K562 (cell line): ENCODE measurements around the gene HP. TPM values are rescaled to one million over a fixed set of nuclear protein-coding genes. Genes with fewer than 3 reads are reported as not detected.

Experiments
- ATAC-seq: fragments of 200-7000 bp; cut with Tn5 transposase; 3 replicates; pipeline ENCODE4 v1.9.1; 2020; ENCODE audit warnings: moderate library complexity
- BruUV-seq: library from RNA; stranded (reverse); fragments of 400-500 nt; replicated peaks from 2 replicates; lab custom pipeline; 2021; lab: Mats Ljungman, UMichigan
- CTCF ChIA-PET: fragments of 300-600 bp; formaldehyde crosslinking; extraction: SDS; loops from one replicate; lab custom pipeline; 2021; ENCODE audit warnings: low intra/inter-chr PET ratio; lab: Yijun Ruan, JAX
- POLR2A ChIA-PET: fragments of 300-600, 350-650 bp; sonication (Branson Sonifier 250); formaldehyde crosslinking; extraction: SDS; loops from one replicate; lab custom pipeline; 2021; ENCODE audit warnings: antibody characterized with exemption, inconsistent platforms; lab: Yijun Ruan, JAX
- DNase-seq, 4 experiments: peaks; one replicate each; pipeline versions ENCODE4 v3.0.0 to v3.0.0-alpha.2; 2011 to 2018; ENCODE audit warnings: low spot score in 3 of 4, mixed read lengths in 3 of 4; ENCODE audit errors: extremely low read depth in 1 of 4
- FAIRE-seq: peaks from 2 replicates; lab custom pipeline; 2011; peaks lifted over from hg19 to GRCh38; lab: Jason Lieb, UNC
- H2AFZ ChIP-seq: 2 replicates; pipeline ENCODE4 v1.6.0; 2011; ENCODE audit warnings: low read depth, low read length, control low read depth, inconsistent platforms
- H3K27ac ChIP-seq: fragments of 200-600 bp; 3 replicates; pipeline ENCODE4 v1.8.0; 2011; ENCODE audit warnings: low read depth, mild to moderate bottlenecking, control low read depth, inconsistent platforms, low read length, moderate library complexity, mixed read lengths; ENCODE audit errors: extremely low read depth
- H3K27me3 ChIP-seq, 2 experiments: fragments of 300-600 bp in 1 of 2; 2 replicates in 1 of 2; 3 replicates in 1 of 2; pipeline versions ENCODE4 v1.6.0 to v1.8.0; 2011; ENCODE audit warnings: inconsistent platforms in 2 of 2, low read length in 2 of 2, mild to moderate bottlenecking in 1 of 2, mixed read lengths in 1 of 2, moderate library complexity in 1 of 2; ENCODE audit not compliant: control insufficient read depth in 2 of 2, insufficient read depth in 2 of 2
- H3K36me3 ChIP-seq: fragments of 300-600 bp; 3 replicates; pipeline ENCODE4 v1.8.0; 2011; ENCODE audit warnings: mild to moderate bottlenecking, low read length, inconsistent platforms; ENCODE audit not compliant: control insufficient read depth, insufficient read depth
- H3K4me1 ChIP-seq, 2 experiments: fragments of 200-600 bp in 1 of 2; replicated peaks in 1 of 2; 2 replicates in 1 of 2; 3 replicates in 1 of 2; pipeline versions ENCODE4 v1.5.1 to v1.8.0; 2011; ENCODE audit warnings: inconsistent platforms in 2 of 2, low read length in 2 of 2, mild to moderate bottlenecking in 1 of 2, mixed read lengths in 1 of 2, moderate library complexity in 1 of 2; ENCODE audit not compliant: control insufficient read depth in 2 of 2, insufficient read depth in 2 of 2
- H3K4me2 ChIP-seq: 2 replicates; pipeline ENCODE4 v1.6.1; 2011; ENCODE audit warnings: low read length, control low read depth, inconsistent platforms, mixed read lengths; ENCODE audit not compliant: insufficient read depth
- H3K4me3 ChIP-seq: fragments of 200-600 bp; sonication (generic), shearing (Covaris generic); 2 replicates; pipeline ENCODE4 v1.5.1; 2016; ENCODE audit warnings: control low read depth, inconsistent platforms
- H3K79me2 ChIP-seq: fragments of 200-600 bp; 3 replicates; pipeline ENCODE4 v1.8.0; 2011; ENCODE audit warnings: low read length, inconsistent platforms; ENCODE audit not compliant: control insufficient read depth, insufficient read depth
- H3K9ac ChIP-seq, 2 experiments: 2 replicates each; pipeline versions ENCODE4 v1.6.0 to v1.6.1; 2011; ENCODE audit warnings: low read depth in 2 of 2, low read length in 2 of 2, control low read depth in 1 of 2, inconsistent platforms in 1 of 2, mild to moderate bottlenecking in 1 of 2, mixed read lengths in 1 of 2; ENCODE audit not compliant: insufficient read depth in 1 of 2
- H3K9me1 ChIP-seq: one replicate; pipeline ENCODE4 v1.6.0; 2011; ENCODE audit warnings: inconsistent platforms, mild to moderate bottlenecking, low read length, moderate library complexity; ENCODE audit not compliant: control insufficient read depth, insufficient read depth
- H3K9me3 ChIP-seq: replicated peaks from 2 replicates; pipeline ENCODE4 v1.5.1; 2011; ENCODE audit warnings: low read depth, low read length, inconsistent platforms; ENCODE audit not compliant: control insufficient read depth, insufficient read depth
- H4K20me1 ChIP-seq: replicated peaks from 2 replicates; pipeline ENCODE4 v1.6.1; 2011; ENCODE audit warnings: low read length, inconsistent platforms, mixed read lengths; ENCODE audit not compliant: control insufficient read depth, insufficient read depth
- BCOR ChIP-seq: fragments of 450-650 bp; IDR thresholded peaks from 2 replicates; pipeline ENCODE4 v1.6.1; 2016
- ELF4 ChIP-seq: fragments of 450-650 bp; formaldehyde crosslinking; IDR thresholded peaks from 2 replicates; pipeline ENCODE4 v1.4.0; 2022; ENCODE audit warnings: missing genetic modification characterization
- IRF9 ChIP-seq: fragments of 450-650 bp; IDR thresholded peaks from 2 replicates; pipeline ENCODE4 v1.6.1; 2016; ENCODE audit warnings: missing biosample characterization, missing genetic modification characterization
- ZNF121 ChIP-seq: sonication (generic); formaldehyde crosslinking; conservative IDR thresholded peaks from 2 replicates; pipeline ENCODE4 v1.8.0; 2022; ENCODE audit warnings: missing genetic modification reagents
- ZNF316 ChIP-seq: fragments of 450-650 bp; IDR thresholded peaks from 2 replicates; pipeline ENCODE4 v1.6.1; 2016
- ZNF431 ChIP-seq: sonication (generic); formaldehyde crosslinking; IDR thresholded peaks from 2 replicates; pipeline ENCODE4 v1.8.0; 2022; ENCODE audit warnings: mild to moderate bottlenecking, missing genetic modification reagents
- whole genome bisulfite sequencing: fragments of 100-300 bp; shearing (Covaris generic); methylation state at CpG from one replicate; pipeline ENCODE4 v1.1.6; 2016; ENCODE audit warnings: low coverage, mixed read lengths; ENCODE audit not compliant: insufficient coverage; ENCODE audit errors: missing lambda C conversion rate; 5-methylcytosine and 5-hydroxymethylcytosine counted together
- in situ Hi-C: fragments of 300-500 bp; cut with MboI; formaldehyde crosslinking; loops from 4 replicates; pipeline ENCODE4 v1.15.0; 2018; ENCODE audit warnings: inconsistent platforms, mixed read lengths
- intact Hi-C: fragments of 100-400 bp; cut with micrococcal nuclease; formaldehyde crosslinking; loops from 2 replicates; pipeline ENCODE4 v1.14.2; 2022
- polyA plus RNA-seq, 8 experiments: library from polyadenylated mRNA; depleted of rRNA in 4 of 8; stranded (reverse) in 5 of 8; unstranded in 3 of 8; fragments of >200 nt; fragmentation: Nextera tagmentation in 2 of 8; fragmentation: Illumina TruSeq in 1 of 8; extraction: Ambion mirVana in 2 of 8; extraction: Trizol in 1 of 8; gene quantifications; 2 replicates each; pipeline versions ENCODE4 v1.2.1 to v1.2.3, GENCODE V29; 2011 to 2014; ENCODE audit warnings: inconsistent platforms in 1 of 8, missing spikeins in 1 of 8
- total RNA-seq, 7 experiments: library from RNA; depleted of rRNA in 6 of 7; stranded (reverse); fragments of >200 nt in 6 of 7; fragmentation: Illumina TruSeq in 2 of 7; extraction: Trizol in 2 of 7; gene quantifications; 2 replicates each; pipeline versions ENCODE4 v1.2.1 to v1.2.3, GENCODE V29; 2011 to 2021; ENCODE audit warnings: low replicate concordance in 1 of 7

HP gene
- total and polyA plus RNA-seq, 9 of the 15 experiments (the other 6 are each of a cell fraction or from before 2014, with no cell fraction given), result 0.04 to 8.7 TPM; not detected in 7

- no peak for TF ChIP-seq IRF9 (tag)
- no peak for TF ChIP-seq ZNF316
- no peak for TF ChIP-seq ZNF431 (CRISPR knock-in tag)
Measured at GRCh38 chr16:72008424-72009216, 45.7 kb upstream of the HP start, which contains the start of gene DHODH (continued).

DNA sequence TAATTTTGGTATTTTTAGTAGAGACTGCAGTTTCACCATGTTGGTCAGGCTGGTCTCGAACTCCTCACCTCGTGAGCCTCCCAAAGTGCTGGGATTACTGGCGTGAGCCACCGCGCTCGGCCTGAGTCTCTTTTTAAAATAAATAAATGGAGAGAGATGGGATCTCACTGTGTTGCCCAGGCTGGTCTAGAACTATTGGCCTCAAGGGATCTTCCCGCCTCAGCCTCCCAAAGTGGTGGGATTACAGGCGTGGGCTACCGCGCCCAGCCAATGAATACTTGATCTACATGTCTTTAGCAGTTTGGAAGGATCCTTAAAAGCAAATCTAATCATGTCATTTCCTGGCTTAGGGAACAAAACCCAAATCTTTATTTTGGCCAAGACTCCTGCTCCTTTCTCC, 44.5 kb upstream of the HP start:
- Histone ChIP-seq H2AFZ (no peak overlapping the region), H3K27ac (no peak overlapping the region), H3K79me2 (peaks cover 18% of the 10 kb centered on the region; the same call in 2 of the 3 replicates), H3K9me1 (no peaks in the 10 kb centered on the region), H3K4me2 (peak overlapping the region; percentile 33; the same call in 1 of the 2 replicates), H3K9me3 (no peaks in the 10 kb centered on the region), H3K4me3 (no peak overlapping the region), H3K27me3 (peaks cover 0 to 6% of the 10 kb centered on the region in 2 experiments; a peak in 2 of 5 replicates), H3K9ac (no peak overlapping the region), H3K36me3 (peaks cover 33% of the 10 kb centered on the region), H4K20me1 (no peaks in the 10 kb centered on the region), H3K4me1 (peaks cover 24 to 42% of the 10 kb centered on the region in 2 experiments)
- intact Hi-C loops (loop anchor here (5.0 kb wide), 1 partner anchor 182 kb away; no protein-coding TSS in a partner anchor), in situ Hi-C loops (no loop called here)
- no peak for ATAC-seq
- 97% methylated on average over 10 of the region's 10 CpGs for WGBS
- ChIA-PET CTCF (no interaction called here), POLR2A (no interaction called here)
- BruUV-seq, result no TSS peak
- no peak for DNase-seq
- TF ChIP-seq BCOR (peak; percentile 31; the same call in 1 of the 2 replicates), ZNF121 (CRISPR knock-in tag) (peak; percentile 79), ELF4 (no peak)
- FAIRE-seq, result no peak
